ENCODE data around the gene CPSF4.

GRCh38 chr7:99420986-99421385, 17.8 kb upstream of the CPSF4 start:
- TF ChIP-seq CTCF (IDR thresholded peaks at IDR 0.05 in 2 of 3, conservative IDR thresholded peaks at IDR 0.05 in 1 of 3; ENCODE audit: borderline replicate concordance in 1 of 3, insufficient read depth in 1 of 3, low read depth in 2 of 3, low read length in 2 of 3) (no peak), POLR2AphosphoS5 (IDR thresholded peaks at IDR 0.05; ENCODE audit: low read depth, low read length) (no peak), EZH2 (IDR thresholded peaks at IDR 0.05) (no peak), EZH2phosphoT487 (IDR thresholded peaks at IDR 0.05; ENCODE audit: borderline replicate concordance) (no peak), REST (IDR thresholded peaks at IDR 0.05; ENCODE audit: low read depth) (no peak), CEBPB (IDR thresholded peaks at IDR 0.05; ENCODE audit: low read depth) (no peak), FOSL1 (IDR thresholded peaks at IDR 0.05; ENCODE audit: low read depth) (no peak), POLR2A (IDR thresholded peaks at IDR 0.05; ENCODE audit: borderline replicate concordance, extremely low read depth, insufficient read depth, insufficient read length) (no peak), ZBTB33 (IDR thresholded peaks at IDR 0.05; ENCODE audit: extremely low read depth, insufficient replicate concordance, low read length) (no peak), ELF1 (IDR thresholded peaks at IDR 0.05; ENCODE audit: borderline replicate concordance, low read depth) (no peak), TCF7L2 (IDR thresholded peaks at IDR 0.05; ENCODE audit: borderline replicate concordance, extremely low read depth, insufficient read depth, insufficient read length) (no peak), ZNF274 (IDR thresholded peaks at IDR 0.05; ENCODE audit: low read depth, low read length) (no peak), JUND (IDR thresholded peaks at IDR 0.05) (no peak), RAD21 (IDR thresholded peaks at IDR 0.05; ENCODE audit: low read depth) (no peak)
